Skin epidermis (tissue), 12 donors: Measurements from ENCODE around the gene SLC24A3.
"Not testable (repeated sequence)": the region's sequence is repeated elsewhere in the genome, so short reads cannot be mapped to it uniquely, and the experiment has no call there.

Experiments used
- H3K27ac ChIP-seq, 21 experiments: fragments of 200-600 bp; sonication (generic) in 11 of 21; one replicate each; pipeline ENCODE4 v1.5.0; 2020; ENCODE audit warnings: mild to moderate bottlenecking in 3 of 21, inconsistent platforms in 2 of 21, moderate library complexity in 2 of 21
- H3K4me3 ChIP-seq, 7 experiments: fragments of 200-600 bp; sonication (generic) in 2 of 7; one replicate each; pipeline ENCODE4 v1.5.0; 2020; ENCODE audit warnings: inconsistent platforms in 2 of 7, mild to moderate bottlenecking in 2 of 7, moderate library complexity in 1 of 7

The SLC24A3 gene

DNA sequence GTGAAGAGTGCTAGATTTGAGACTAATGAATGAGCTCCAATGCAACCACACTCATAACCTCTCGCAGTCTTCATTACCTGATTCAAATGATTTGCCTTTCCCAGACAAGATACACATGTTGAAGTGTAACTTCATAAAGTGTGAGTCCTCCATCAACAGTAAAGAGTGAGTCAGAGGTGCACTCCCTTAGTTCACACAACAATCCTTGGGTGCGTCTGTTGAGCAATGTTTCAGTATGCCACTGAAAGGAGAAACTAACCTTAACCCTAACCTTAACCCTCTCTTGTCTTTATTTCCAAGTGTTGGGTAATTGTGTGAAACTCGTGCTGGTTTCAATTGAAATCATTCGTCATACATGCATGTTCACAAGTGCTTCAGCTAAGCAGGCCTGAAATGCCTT lies 524.6 kb downstream of the SLC24A3 start:
- Histone ChIP-seq H3K4me3 (no peak overlapping the region), H3K27ac (peak overlapping the region in 15 of 21 experiments; percentile 7 to 73 (median 49))

DNA sequence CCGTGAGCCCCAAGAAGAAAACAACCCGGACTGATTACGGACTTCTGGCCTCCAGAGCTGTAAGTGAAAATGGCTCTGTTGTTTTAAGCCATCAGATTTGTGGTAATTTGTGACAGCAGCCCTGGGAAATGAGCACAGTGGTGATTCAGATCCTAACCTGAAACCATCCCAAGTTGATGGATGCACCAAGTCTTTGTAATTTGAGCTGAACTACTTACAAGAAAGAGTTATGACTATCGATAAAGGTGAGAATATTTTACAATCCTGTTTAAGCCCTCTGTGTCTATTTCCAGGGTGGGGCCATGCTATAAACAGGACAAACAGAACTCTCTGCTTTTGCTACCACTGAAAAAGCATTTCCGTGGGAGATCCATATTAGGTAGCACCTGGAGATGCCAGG lies 526.5 kb downstream of the SLC24A3 start:
- Histone ChIP-seq H3K4me3 (no peak overlapping the region), H3K27ac (no peak overlapping the region)

DNA sequence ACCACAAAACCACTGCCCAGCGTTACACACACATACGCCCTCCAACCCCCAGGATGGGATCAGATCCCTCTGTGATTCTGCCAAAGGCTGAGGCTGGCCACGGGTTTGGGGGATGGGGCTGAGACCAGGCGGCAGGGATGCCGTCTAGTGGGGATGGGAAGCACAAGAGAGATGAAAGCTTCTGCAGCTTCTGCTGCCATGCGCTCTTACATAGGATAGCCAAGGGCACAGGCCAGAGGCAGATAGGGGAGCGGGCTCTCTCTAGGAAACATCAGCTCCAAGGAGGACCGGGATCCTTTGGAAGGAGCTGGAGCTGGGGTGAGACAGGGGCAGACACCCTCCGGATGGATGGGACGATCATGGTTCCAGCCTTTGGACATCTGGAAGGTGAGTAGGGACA lies 526.9 kb downstream of the SLC24A3 start:
- no peak overlapping the region for H3K4me3 ChIP-seq
- no peak overlapping the region for H3K27ac ChIP-seq

DNA sequence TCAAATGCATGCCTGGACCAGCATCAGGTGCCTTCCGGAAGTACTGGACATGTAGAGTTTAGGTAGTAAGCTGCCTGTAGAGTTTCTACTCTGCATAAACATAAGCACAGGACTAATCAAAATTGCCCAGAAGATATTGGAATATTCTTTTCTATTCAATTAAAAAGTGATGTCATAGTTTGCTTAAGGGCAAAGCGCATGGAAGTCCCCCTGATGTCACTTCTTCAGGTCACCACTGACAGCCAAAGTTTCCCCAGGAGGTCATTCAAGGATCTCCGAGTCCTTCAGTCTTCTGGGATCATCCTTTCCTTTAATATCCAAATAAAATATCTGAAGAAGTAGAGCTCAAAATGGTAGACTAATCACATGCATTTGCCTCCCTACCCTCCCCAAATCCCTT lies 528.1 kb downstream of the SLC24A3 start:
- Histone ChIP-seq H3K27ac (no peak overlapping the region), H3K4me3 (no peak overlapping the region)

DNA sequence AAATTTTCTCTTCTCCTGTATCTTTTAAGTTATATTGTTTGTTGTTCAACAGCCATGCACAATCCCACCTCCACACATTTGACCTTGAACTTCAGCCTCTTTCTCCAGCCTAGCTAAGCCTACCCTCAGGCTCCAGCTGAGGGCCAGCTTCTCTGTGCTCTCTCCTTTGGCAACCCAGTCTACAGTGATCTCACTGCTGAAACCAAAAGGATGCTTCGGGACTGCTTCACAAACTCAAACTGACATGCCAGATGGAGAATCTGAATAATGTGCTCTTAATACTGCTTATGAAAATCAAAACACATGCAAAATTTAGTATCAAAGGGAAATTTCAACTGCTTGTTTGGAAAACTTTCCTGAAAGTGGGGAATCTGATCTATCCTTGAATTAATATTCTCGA lies 529.5 kb downstream of the SLC24A3 start:
- no peak overlapping the region for H3K4me3 ChIP-seq
- H3K27ac ChIP-seq, result no peak overlapping the region

DNA sequence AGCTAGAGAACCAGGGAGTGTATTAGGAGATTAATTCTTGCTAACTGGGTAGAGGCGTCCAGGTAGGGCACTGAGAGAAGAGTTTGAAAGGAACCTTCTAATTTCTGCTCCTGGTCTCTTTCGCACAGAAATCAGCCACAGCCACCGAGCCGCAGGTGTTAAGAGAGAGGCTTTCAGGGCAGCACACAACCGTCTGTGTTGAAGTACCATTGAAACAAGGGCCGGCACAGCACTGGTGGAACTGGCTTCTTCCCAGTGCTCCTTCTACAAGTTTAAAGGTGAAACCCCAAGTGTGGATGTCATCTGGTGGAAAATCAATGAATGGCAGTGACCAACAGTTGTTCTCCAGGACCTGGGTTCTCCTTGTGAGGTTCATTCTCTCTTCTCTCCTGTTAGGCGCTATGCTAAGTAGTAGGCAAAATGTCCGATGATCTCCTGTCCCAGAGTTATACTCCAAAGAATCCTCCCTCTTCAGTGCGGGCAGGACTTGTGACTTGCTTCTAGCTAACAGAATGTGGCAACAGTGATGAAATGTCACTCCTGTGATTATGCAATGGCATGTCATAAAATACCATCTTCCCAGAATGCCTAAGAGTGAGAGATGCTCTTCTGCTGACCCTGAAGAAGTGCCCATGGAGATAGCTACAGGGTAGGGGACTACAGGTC lies 530.7 kb downstream of the SLC24A3 start:
- H3K4me3 ChIP-seq, result no peak overlapping the region
- no peak overlapping the region for H3K27ac ChIP-seq

DNA sequence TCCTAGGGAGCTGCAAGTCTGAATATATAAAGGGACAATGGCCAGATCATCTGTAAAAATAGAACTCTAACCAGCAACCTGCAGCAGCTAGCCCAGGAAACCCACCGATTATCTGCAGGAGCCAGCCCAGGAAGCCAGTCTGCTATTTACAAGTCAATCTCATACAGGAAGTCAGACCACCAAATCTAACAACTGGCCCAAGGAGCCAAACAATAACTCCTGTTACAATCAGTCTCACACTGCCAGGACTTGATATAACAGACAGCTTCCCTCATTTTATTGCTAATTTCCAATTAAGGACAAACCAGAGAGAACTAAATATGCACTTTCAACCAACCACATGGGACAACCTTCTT lies 531.2 kb downstream of the SLC24A3 start:
- Histone ChIP-seq H3K27ac (no peak overlapping the region), H3K4me3 (no peak overlapping the region)

DNA sequence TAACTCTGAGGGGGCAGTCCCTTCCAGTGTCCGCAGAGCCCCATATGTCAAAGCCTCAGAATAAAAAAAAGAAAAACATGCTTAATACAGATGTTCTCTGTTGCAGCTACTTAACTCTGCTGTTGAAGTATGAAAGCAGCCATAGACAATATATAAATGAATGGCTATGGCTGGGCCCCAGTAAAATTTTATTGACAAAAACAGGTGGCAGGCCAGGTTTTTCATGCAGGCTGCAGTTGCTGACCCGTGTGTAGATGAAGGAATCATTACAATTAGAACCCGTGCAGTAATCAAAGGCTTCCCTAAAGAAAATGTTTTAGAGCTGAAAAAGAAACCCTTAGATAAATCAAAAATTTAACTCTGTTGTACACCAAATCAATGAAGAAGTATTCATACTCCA lies 532.7 kb downstream of the SLC24A3 start:
- H3K4me3 ChIP-seq, result no peak overlapping the region
- H3K27ac ChIP-seq, result no peak overlapping the region

DNA sequence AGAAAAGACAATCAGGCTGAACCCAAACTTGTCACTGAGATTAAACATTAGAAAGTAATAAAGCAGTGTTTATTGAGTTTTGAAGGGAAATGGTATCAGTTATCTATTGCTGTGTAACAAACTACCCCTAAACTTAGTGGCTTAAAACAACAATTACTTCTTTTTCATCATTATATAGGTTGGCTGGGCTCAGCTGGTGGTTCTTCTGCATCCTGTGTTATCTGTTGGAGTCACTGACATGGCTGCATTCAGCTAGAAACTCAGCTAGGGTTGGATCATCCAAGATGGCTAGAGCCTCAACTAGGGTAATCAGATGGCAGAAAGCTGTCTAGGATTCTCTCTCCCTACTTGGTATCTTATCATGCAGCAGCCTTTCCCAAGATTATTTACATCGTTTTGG lies 533.1 kb downstream of the SLC24A3 start:
- no peak overlapping the region for H3K4me3 ChIP-seq
- no peak overlapping the region for H3K27ac ChIP-seq

DNA sequence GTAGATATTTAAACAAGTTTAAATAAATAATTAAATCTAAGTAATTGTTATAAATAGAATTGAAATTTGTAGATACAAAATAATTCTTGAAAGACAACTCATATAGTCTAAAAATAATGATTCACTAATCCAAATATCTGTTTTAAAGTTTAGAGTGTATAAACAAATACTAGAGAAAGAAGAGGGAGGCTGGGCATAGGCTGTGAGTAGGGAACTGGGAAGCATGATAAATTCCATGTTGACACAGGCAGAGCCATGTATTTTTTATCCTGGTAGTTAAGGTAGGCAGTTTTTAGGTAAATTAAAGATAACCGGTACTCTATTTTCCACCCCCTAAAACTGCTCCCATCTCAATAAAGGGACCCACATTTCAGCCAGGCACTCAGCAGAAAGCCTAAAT lies 534.0 kb downstream of the SLC24A3 start:
- Histone ChIP-seq H3K27ac (no peak overlapping the region), H3K4me3 (no peak overlapping the region)

DNA sequence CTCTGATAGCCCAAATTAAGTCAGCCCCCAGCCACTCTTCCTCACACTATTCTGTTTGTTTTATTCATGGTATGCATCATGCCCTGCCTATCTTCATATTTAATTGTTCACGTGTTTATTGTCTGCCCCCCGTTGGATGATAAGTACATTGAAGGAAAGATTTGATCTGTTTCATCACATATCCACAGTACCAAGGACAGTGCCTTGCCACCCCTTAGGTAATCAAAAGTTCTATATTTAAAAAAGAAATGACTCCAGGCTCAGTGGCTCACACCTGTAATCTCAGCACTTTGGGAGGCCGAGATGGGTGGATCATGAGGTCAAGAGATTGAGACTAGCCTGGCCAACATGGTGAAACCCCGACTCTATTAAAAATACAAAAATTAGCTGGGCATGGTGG lies 535.5 kb downstream of the SLC24A3 start:
- Histone ChIP-seq H3K4me3 (no peak overlapping the region), H3K27ac (no peak overlapping the region)

DNA sequence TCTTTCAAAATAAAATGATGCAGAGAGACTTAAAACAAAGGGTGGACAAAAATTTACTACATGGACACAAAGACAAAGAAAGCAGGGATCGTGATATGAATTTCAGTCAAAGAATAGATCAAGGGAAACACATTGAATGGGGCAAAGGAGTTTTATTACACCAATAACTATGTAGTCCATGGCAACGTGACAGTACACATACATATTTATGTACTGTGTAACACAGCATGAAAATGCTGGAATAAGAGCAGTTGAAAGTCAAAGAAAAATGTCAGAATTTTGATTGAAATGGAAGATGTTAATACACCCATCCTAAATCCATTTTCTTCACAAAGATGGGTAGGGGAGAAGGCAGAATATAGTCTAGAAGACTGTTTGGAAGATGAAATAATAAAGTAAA lies 536.2 kb downstream of the SLC24A3 start:
- Histone ChIP-seq H3K4me3 (no peak overlapping the region), H3K27ac (no peak overlapping the region)

DNA sequence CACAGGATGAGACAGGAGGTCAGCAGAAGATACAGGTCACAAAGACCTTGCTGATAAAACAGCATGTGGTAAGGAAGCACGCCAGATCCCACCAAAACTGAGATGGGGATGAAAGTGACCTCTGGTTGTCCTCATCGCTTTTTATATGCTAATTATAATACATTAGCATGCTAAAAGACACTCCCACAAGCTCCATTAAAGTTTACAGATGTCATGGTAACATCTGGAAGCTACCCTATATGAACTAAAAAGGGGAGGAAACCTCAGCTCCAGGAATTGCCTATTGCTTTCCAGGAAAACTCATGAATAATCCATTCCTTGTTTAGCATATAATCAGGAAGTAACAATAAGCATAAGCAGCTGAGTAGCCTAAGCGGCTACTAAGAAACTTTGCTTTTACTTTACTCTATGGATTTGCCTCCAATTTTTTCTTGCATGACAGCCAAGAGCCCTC lies 537.2 kb downstream of the SLC24A3 start:
- H3K27ac ChIP-seq, result no peak overlapping the region
- no peak overlapping the region for H3K4me3 ChIP-seq

DNA sequence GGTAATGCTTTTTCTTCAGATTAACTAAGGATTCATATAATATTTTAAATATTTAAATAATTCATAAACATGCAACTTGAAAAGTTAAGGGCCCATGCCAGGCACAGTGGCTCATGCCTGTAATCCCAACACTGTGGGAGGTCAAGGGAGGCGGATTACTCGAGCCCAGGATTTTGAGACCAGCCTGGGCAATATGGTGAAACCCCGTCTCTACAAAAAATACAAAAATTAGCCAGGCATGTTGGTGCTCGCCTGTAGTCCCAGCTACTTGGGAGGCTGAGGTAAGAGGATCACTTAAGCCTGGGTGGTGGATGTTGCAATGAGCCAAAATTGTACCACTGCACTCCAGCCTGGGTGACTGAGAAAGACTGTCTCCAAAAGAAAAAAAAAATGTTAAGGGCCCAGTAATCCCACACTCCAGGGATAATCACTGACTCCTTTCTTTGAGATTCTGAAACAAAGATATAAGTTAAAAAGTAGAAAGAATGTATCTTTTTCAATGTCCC lies 537.7 kb downstream of the SLC24A3 start:
- Histone ChIP-seq H3K27ac (no peak overlapping the region), H3K4me3 (no peak overlapping the region)

DNA sequence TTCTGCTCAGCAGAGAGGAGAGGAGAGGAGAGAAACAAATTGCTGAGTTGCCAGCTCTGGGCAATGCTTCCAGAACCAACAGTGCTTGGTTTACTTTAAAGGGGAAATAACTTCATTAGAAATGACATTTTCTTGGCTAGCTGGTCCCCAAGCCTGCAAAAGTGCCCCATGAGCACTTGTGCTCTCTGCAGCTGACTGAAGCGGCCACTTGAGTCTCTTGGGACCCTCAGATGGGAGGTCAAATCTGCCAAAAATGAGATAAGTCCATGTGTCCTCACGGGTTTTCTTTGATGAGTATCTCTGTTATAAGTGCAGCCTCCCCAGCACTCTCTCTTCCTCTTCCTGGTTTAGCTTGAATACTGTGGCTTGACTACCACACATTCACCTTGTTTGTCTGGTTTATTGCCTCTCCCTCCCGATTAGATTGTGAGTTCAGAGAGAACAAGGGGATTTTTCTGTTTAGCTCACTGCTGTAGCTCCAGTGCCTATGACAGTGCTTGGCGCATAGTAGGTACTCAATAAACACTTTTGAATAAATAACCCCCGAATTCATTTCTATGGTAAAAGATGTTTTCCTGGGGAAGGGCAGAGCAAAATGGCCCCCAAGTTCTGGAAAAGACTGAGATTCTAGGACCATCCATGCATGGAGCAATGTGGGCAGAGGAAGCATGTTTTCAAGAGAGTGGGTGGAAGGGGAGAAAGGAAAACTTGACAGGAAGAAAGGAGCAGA lies 538.6 kb downstream of the SLC24A3 start:
- no peak overlapping the region for H3K4me3 ChIP-seq
- H3K27ac ChIP-seq, result no peak overlapping the region

DNA sequence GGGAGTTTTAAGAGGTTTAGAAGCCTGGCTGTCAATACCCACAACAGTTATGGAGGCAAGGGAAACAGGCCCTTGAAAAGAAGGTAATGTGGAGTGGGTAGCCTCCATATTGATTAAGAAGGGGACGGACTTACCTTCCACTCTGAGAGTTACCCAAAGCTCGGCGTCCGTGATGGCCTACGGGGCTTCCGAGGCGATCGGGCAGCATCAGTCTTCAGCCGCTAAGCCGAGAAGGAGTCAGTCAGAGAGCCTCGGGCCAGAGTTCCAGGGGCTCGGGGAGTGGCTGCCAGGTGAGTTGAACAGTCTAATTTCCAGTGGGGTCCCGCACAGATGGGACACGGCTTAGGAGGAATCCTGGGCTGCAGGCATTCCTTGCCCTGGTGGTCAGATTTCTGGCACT lies 541.8 kb downstream of the SLC24A3 start:
- not testable (repeated sequence) for H3K27ac ChIP-seq, H3K4me3 ChIP-seq

DNA sequence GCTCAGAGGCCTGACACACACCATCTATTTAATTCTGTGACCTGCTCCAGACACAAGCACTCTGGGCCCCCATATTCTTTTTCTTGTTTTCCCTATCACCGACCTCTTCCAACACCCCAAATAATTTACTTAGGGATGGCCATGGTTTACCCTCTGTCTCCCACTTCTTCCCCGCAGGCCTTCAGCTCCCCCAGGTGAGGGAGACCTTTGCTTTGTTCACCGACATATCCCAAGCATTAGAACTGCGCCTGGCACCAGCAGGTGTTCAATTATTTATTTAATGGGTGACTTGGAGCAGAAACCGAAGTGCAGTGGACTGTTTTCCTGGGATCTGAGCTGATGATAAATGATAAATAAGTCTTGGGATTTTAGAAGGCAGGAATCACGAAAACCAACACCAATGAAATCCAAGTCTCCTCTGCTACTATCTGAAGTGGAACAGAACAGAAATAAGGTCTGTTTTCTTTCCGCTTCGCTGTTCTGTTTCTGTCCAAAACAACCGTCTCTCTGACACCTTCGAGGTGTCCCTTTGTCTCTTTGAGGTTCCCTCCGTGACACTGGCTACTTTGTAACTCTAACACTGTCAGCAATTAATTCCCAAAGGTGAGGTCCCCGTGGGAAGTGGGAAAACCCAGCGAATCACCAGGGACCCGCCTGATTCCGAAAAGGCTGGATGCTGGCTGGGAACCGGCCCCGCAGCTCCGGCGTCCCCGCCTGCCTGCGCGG lies 544.5 kb downstream of the SLC24A3 start:
- H3K27ac ChIP-seq, result peak overlapping the region; percentile 42 to 95 (median 90)
- H3K4me3 ChIP-seq, result peak overlapping the region; percentile 50 to 66 (median 55)

DNA sequence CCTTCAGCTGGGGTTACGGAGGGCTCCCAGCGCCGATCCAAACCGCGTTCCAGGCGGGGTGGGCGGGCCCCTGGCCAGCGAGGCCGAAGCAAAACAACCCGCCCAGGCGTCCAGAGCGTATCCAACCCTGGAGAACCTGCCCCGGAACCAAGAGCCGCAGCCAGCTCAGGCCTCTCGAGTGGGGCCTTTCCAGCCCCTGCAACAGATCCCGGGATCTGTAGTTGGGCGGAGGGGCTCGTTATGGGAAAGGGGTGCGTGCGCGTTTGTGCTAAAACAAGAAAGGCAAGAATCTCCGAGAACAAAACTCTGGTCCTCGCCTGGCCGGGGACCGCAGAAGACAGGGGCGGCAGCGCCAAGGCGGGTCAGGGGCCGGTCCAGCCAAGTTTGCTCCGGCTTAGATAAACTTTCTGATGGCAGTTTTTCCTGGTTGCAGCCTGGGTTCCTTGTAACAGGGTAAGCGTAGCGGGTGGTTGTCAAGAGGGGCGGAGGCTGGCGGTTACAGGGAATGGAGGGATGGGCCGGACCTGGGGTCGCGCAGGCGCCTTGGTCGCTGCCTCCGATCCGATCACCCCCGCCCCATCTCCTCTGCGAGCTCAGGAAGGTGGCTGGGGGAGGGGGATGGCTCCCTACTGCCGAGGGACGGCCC lies 545.2 kb downstream of the SLC24A3 start:
- peak overlapping the region; percentile 50 to 66 (median 55) for H3K4me3 ChIP-seq
- H3K27ac ChIP-seq, result peak overlapping the region; percentile 47 to 95 (median 90)

DNA sequence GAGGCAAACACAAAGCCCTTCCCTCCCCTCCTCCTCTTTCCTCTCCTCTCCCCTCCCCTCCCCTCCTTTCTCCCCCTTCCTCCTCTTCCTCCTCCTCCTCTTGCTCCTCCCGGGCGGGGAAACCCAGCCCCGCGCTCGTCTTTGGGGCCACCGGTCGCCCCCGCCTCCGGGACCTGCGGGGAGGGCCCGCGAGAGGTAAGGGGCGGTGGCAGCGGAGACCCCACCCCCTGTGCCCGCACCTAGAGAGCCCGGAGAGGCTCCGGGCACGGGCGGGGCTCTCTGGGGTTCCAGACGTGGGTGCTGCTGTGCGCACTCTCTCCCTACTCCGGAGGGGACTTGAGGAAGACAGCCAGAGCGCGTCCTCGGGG lies 545.7 kb downstream of the SLC24A3 start, which contains the start of gene RIN2:
TSS of gene RIN2 (plus strand) at position 126 of the 368 bp plus-strand sequence. CDS start 131,344 bp downstream, outside the sequence.
- Histone ChIP-seq H3K4me3 (peak within 1 kb of the TSS; percentile 50 to 66 (median 55)), H3K27ac (peak within 1 kb of the TSS; percentile 47 to 95 (median 90))
